ENCODE measurements around the gene NOVA2.

Gene NOVA2

GRCh38 chr19:45975306-45976070 lies 1.8 kb upstream of the NOVA2 start:
- Histone ChIP-seq H3K9ac (ENCODE audit: low read length in 2 of 2) (no peak overlapping the region), H3K4me3 (ENCODE audit: low read length in 2 of 2) (no peak overlapping the region), H3K27me3 (ENCODE audit: control insufficient read depth in 1 of 2, insufficient read depth in 2 of 2, low read length in 2 of 2) (peaks cover 54 to 56% of the 10 kb centered on the region in 2 donors), H3K4me1 (ENCODE audit: control insufficient read depth, insufficient read depth, low read length) (peaks cover 2% of the 10 kb centered on the region), H3K27ac (ENCODE audit: low read length) (no peak overlapping the region), H3K9me3 (ENCODE audit: control insufficient read depth in 2 of 2, low read length in 2 of 2) (no peaks in the 10 kb centered on the region), H3K36me3 (ENCODE audit: control insufficient read depth in 2 of 2, insufficient read depth in 2 of 2, low read length in 2 of 2) (no peaks in the 10 kb centered on the region)

GRCh38 chr19:45972947-45973540 lies 621 bp downstream of the NOVA2 start:
- no peaks in the 10 kb centered on the region for H3K36me3 ChIP-seq (ENCODE audit: control insufficient read depth in 2 of 2, insufficient read depth in 2 of 2, low read length in 2 of 2)
- H3K27me3 ChIP-seq (ENCODE audit: control insufficient read depth in 1 of 2, insufficient read depth in 2 of 2, low read length in 2 of 2) = peaks cover 56 to 59% of the 10 kb centered on the region in 2 donors
- H3K4me1 ChIP-seq (ENCODE audit: control insufficient read depth, insufficient read depth, low read length) = peaks cover 2% of the 10 kb centered on the region
- H3K9me3 ChIP-seq (ENCODE audit: control insufficient read depth in 2 of 2, low read length in 2 of 2) = no peaks in the 10 kb centered on the region
- no peak overlapping the region for H3K27ac ChIP-seq (ENCODE audit: low read length)
- no peak overlapping the region for H3K9ac ChIP-seq (ENCODE audit: low read length in 2 of 2)
- no peak overlapping the region for H3K4me3 ChIP-seq (ENCODE audit: low read length in 2 of 2)

GRCh38 chr19:45972081-45972946 lies 1.4 kb downstream of the NOVA2 start:
- Histone ChIP-seq H3K9me3 (ENCODE audit: control insufficient read depth in 2 of 2, low read length in 2 of 2) (no peaks in the 10 kb centered on the region), H3K27me3 (ENCODE audit: control insufficient read depth in 1 of 2, insufficient read depth in 2 of 2, low read length in 2 of 2) (peaks cover 54 to 59% of the 10 kb centered on the region in 2 donors), H3K4me1 (ENCODE audit: control insufficient read depth, insufficient read depth, low read length) (peaks cover 2% of the 10 kb centered on the region), H3K4me3 (ENCODE audit: low read length in 2 of 2) (peak overlapping the region in 1 of 2 donors; percentile 54), H3K36me3 (ENCODE audit: control insufficient read depth in 2 of 2, insufficient read depth in 2 of 2, low read length in 2 of 2) (no peaks in the 10 kb centered on the region), H3K27ac (ENCODE audit: low read length) (no peak overlapping the region), H3K9ac (ENCODE audit: low read length in 2 of 2) (no peak overlapping the region)

GRCh38 chr19:45971260-45971902 lies 2.3 kb downstream of the NOVA2 start:
- H3K9ac ChIP-seq (ENCODE audit: low read length in 2 of 2) = no peak overlapping the region
- H3K27ac ChIP-seq (ENCODE audit: low read length) = no peak overlapping the region
- no peaks in the 10 kb centered on the region for H3K9me3 ChIP-seq (ENCODE audit: control insufficient read depth in 2 of 2, low read length in 2 of 2)
- peaks cover 2% of the 10 kb centered on the region for H3K4me1 ChIP-seq (ENCODE audit: control insufficient read depth, insufficient read depth, low read length)
- H3K36me3 ChIP-seq (ENCODE audit: control insufficient read depth in 2 of 2, insufficient read depth in 2 of 2, low read length in 2 of 2) = no peaks in the 10 kb centered on the region
- H3K4me3 ChIP-seq (ENCODE audit: low read length in 2 of 2) = peak overlapping the region in 1 of 2 donors; percentile 54
- H3K27me3 ChIP-seq (ENCODE audit: control insufficient read depth in 1 of 2, insufficient read depth in 2 of 2, low read length in 2 of 2) = peaks cover 54 to 58% of the 10 kb centered on the region in 2 donors

- Histone ChIP-seq H3K36me3 (ENCODE audit: control insufficient read depth in 2 of 2, insufficient read depth in 2 of 2, low read length in 2 of 2) (no peaks in the 10 kb centered on the region), H3K4me1 (ENCODE audit: control insufficient read depth, insufficient read depth, low read length) (peaks cover 2% of the 10 kb centered on the region), H3K27me3 (ENCODE audit: control insufficient read depth in 1 of 2, insufficient read depth in 2 of 2, low read length in 2 of 2) (peaks cover 41 to 42% of the 10 kb centered on the region in 2 donors), H3K9ac (ENCODE audit: low read length in 2 of 2) (no peak overlapping the region), H3K4me3 (ENCODE audit: low read length in 2 of 2) (no peak overlapping the region), H3K27ac (ENCODE audit: low read length) (no peak overlapping the region), H3K9me3 (ENCODE audit: control insufficient read depth in 2 of 2, low read length in 2 of 2) (peaks cover 0 to 2% of the 10 kb centered on the region in 2 donors)
Observed at GRCh38 chr19:45969676-45970075, 4.0 kb downstream of the NOVA2 start.

GRCh38 chr19:45968626-45969025 lies 5.0 kb downstream of the NOVA2 start:
- Histone ChIP-seq H3K27me3 (ENCODE audit: control insufficient read depth in 1 of 2, insufficient read depth in 2 of 2, low read length in 2 of 2) (peaks cover 31 to 37% of the 10 kb centered on the region in 2 donors), H3K36me3 (ENCODE audit: control insufficient read depth in 2 of 2, insufficient read depth in 2 of 2, low read length in 2 of 2) (no peaks in the 10 kb centered on the region)

GRCh38 chr19:45967246-45967645 lies 6.4 kb downstream of the NOVA2 start:
- Histone ChIP-seq H3K9ac (ENCODE audit: low read length in 2 of 2) (no peak overlapping the region), H3K27me3 (ENCODE audit: control insufficient read depth in 1 of 2, insufficient read depth in 2 of 2, low read length in 2 of 2) (peaks cover 24 to 32% of the 10 kb centered on the region in 2 donors), H3K27ac (ENCODE audit: low read length) (no peak overlapping the region), H3K4me1 (ENCODE audit: control insufficient read depth, insufficient read depth, low read length) (peaks cover 2% of the 10 kb centered on the region), H3K36me3 (ENCODE audit: control insufficient read depth in 2 of 2, insufficient read depth in 2 of 2, low read length in 2 of 2) (no peaks in the 10 kb centered on the region), H3K9me3 (ENCODE audit: control insufficient read depth in 2 of 2, low read length in 2 of 2) (peaks cover 0 to 2% of the 10 kb centered on the region in 2 donors), H3K4me3 (ENCODE audit: low read length in 2 of 2) (no peak overlapping the region)

More at GRCh38 chr19:45968626-45969025, 5.0 kb downstream of the NOVA2 start:
- no peak overlapping the region for H3K9ac ChIP-seq (ENCODE audit: low read length in 2 of 2)
- H3K27ac ChIP-seq (ENCODE audit: low read length) = no peak overlapping the region
- H3K4me1 ChIP-seq (ENCODE audit: control insufficient read depth, insufficient read depth, low read length) = peaks cover 2% of the 10 kb centered on the region
- no peak overlapping the region for H3K4me3 ChIP-seq (ENCODE audit: low read length in 2 of 2)
- peaks cover 0 to 2% of the 10 kb centered on the region in 2 donors for H3K9me3 ChIP-seq (ENCODE audit: control insufficient read depth in 2 of 2, low read length in 2 of 2)

- no peak overlapping the region for H3K9ac ChIP-seq (ENCODE audit: low read length in 2 of 2)
- no peak overlapping the region for H3K4me3 ChIP-seq (ENCODE audit: low read length in 2 of 2)
- H3K9me3 ChIP-seq (ENCODE audit: control insufficient read depth in 2 of 2, low read length in 2 of 2) = peaks cover 0 to 2% of the 10 kb centered on the region in 2 donors
- peaks cover 11 to 20% of the 10 kb centered on the region in 2 donors for H3K27me3 ChIP-seq (ENCODE audit: control insufficient read depth in 1 of 2, insufficient read depth in 2 of 2, low read length in 2 of 2)
- H3K27ac ChIP-seq (ENCODE audit: low read length) = no peak overlapping the region
- no peaks in the 10 kb centered on the region for H3K36me3 ChIP-seq (ENCODE audit: control insufficient read depth in 2 of 2, insufficient read depth in 2 of 2, low read length in 2 of 2)
- no peaks in the 10 kb centered on the region for H3K4me1 ChIP-seq (ENCODE audit: control insufficient read depth, insufficient read depth, low read length)
Observed at GRCh38 chr19:45962021-45962420, 11.6 kb downstream of the NOVA2 start.

GRCh38 chr19:45960595-45961235 lies 12.9 kb downstream of the NOVA2 start:
- no peaks in the 10 kb centered on the region for H3K36me3 ChIP-seq (ENCODE audit: control insufficient read depth in 2 of 2, insufficient read depth in 2 of 2, low read length in 2 of 2)
- H3K9me3 ChIP-seq (ENCODE audit: control insufficient read depth in 2 of 2, low read length in 2 of 2) = no peaks in the 10 kb centered on the region
- H3K27ac ChIP-seq (ENCODE audit: low read length) = no peak overlapping the region
- no peaks in the 10 kb centered on the region for H3K4me1 ChIP-seq (ENCODE audit: control insufficient read depth, insufficient read depth, low read length)
- H3K9ac ChIP-seq (ENCODE audit: low read length in 2 of 2) = no peak overlapping the region
- peaks cover 11 to 19% of the 10 kb centered on the region in 2 donors for H3K27me3 ChIP-seq (ENCODE audit: control insufficient read depth in 1 of 2, insufficient read depth in 2 of 2, low read length in 2 of 2)
- no peak overlapping the region for H3K4me3 ChIP-seq (ENCODE audit: low read length in 2 of 2)

GRCh38 chr19:45959517-45960025 lies 14.1 kb downstream of the NOVA2 start:
- peaks cover 11 to 22% of the 10 kb centered on the region in 2 donors for H3K27me3 ChIP-seq (ENCODE audit: control insufficient read depth in 1 of 2, insufficient read depth in 2 of 2, low read length in 2 of 2)
- H3K4me1 ChIP-seq (ENCODE audit: control insufficient read depth, insufficient read depth, low read length) = no peaks in the 10 kb centered on the region
- H3K36me3 ChIP-seq (ENCODE audit: control insufficient read depth in 2 of 2, insufficient read depth in 2 of 2, low read length in 2 of 2) = no peaks in the 10 kb centered on the region
- H3K9me3 ChIP-seq (ENCODE audit: control insufficient read depth in 2 of 2, low read length in 2 of 2) = no peaks in the 10 kb centered on the region
- no peak overlapping the region for H3K27ac ChIP-seq (ENCODE audit: low read length)
- no peak overlapping the region for H3K4me3 ChIP-seq (ENCODE audit: low read length in 2 of 2)
- H3K9ac ChIP-seq (ENCODE audit: low read length in 2 of 2) = no peak overlapping the region
